BJ (cell line): Measurements from ENCODE around the gene NEURL4. TPM values are rescaled to one million over a fixed set of nuclear protein-coding genes. Genes with fewer than 3 reads are reported as not detected.
A peak's percentile ranks its signal among the peaks of the same experiment; 100 is the strongest.

Source experiments
- CTCF ChIA-PET: fragments of 350-600 bp; formaldehyde crosslinking; extraction: SDS; loops from one replicate; lab custom pipeline; 2021; ENCODE audit warnings: antibody characterized with exemption, inconsistent platforms; lab: Yijun Ruan, JAX
- POLR2A ChIA-PET: fragments of 300-600 bp; sonication (Branson Sonifier 250); formaldehyde crosslinking; extraction: SDS; loops from one replicate; lab custom pipeline; 2021; ENCODE audit warnings: antibody characterized with exemption; lab: Charles Lee
- DNase-seq: peaks from one replicate; pipeline ENCODE4 v3.0.0-alpha.2; 2011; ENCODE audit warnings: low read depth
- H3K27me3 ChIP-seq: 2 replicates; pipeline ENCODE4 v1.6.0; 2011; ENCODE audit warnings: low read length; ENCODE audit not compliant: control insufficient read depth, insufficient read depth
- H3K36me3 ChIP-seq: 2 replicates; pipeline ENCODE4 v1.5.1; 2011; ENCODE audit warnings: low read length; ENCODE audit not compliant: control insufficient read depth, insufficient read depth
- H3K4me3 ChIP-seq: 2 replicates; pipeline ENCODE4 v1.5.1; 2011; ENCODE audit warnings: low read depth, mild to moderate bottlenecking, control low read depth, low read length
- polyA plus RNA-seq: library from polyadenylated mRNA; depleted of rRNA; stranded (reverse); fragments of >200 nt; gene quantifications from 2 replicates; pipeline ENCODE4 v1.2.3, GENCODE V29; 2011
- TF ChIP-seq, protein P1 (sequence below): IDR thresholded peaks from 2 replicates; pipeline ENCODE4 v1.5.1; 2011; ENCODE audit warnings: low read depth, mild to moderate bottlenecking, control low read depth, inconsistent platforms, low read length, moderate library complexity; ENCODE audit not compliant: insufficient read depth

The NEURL4 gene
- polyA plus RNA-seq, 1 experiment: 14.9 TPM

DNA sequence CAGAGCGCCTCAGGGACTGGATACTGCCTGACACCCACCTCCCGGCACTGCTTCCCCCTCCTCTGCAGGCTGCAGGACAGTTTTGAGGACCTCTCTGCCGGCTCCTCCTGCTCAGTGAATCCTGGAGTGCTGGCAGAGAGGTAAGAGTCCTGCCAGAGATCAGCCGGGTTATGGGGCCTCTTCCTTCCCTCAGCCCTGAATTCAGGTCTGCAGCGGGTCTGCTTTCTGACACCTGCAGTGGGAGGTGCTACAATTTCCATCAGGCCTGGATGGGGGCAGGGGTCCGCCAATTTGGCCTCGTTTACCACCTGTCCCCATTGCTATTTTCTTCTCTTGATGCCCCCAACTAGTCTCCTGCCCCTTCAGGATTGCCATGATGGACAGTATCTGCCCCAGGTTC is 3.0 kb upstream of the NEURL4 start:
- ChIA-PET CTCF (no interaction called here), POLR2A (no interaction called here)
- Histone ChIP-seq H3K36me3 (no peaks in the 10 kb centered on the region), H3K4me3 (no peak overlapping the region), H3K27me3 (no peaks in the 10 kb centered on the region; the same call in 1 of the 2 replicates)
- TF ChIP-seq, protein P1, sequence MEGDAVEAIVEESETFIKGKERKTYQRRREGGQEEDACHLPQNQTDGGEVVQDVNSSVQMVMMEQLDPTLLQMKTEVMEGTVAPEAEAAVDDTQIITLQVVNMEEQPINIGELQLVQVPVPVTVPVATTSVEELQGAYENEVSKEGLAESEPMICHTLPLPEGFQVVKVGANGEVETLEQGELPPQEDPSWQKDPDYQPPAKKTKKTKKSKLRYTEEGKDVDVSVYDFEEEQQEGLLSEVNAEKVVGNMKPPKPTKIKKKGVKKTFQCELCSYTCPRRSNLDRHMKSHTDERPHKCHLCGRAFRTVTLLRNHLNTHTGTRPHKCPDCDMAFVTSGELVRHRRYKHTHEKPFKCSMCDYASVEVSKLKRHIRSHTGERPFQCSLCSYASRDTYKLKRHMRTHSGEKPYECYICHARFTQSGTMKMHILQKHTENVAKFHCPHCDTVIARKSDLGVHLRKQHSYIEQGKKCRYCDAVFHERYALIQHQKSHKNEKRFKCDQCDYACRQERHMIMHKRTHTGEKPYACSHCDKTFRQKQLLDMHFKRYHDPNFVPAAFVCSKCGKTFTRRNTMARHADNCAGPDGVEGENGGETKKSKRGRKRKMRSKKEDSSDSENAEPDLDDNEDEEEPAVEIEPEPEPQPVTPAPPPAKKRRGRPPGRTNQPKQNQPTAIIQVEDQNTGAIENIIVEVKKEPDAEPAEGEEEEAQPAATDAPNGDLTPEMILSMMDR: no peak
- no peak for DNase-seq

DNA sequence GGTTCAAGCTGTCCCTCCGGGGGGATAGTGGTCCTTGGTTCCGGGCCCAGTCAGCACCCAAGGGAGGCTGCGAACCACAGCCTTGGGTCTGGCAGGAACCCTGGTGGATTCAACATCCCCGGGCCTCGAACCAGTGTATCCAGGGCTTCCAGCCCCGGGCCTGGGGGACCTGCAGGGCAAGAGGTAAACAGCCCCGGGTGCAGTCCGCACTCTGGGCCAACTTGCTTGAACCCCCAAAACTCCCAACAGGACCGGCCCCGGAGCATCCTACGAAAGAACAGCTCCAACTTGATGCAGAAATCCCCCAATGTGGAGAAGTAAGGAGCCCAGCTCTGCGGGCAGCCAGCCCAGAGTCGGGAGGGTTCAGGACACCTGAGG is 1.5 kb upstream of the NEURL4 start:
- peaks cover 4% of the 10 kb centered on the region; the same call in 1 of the 2 replicates for H3K36me3 ChIP-seq
- POLR2A ChIA-PET: no interaction called here
- peak overlapping the region; percentile 64 for H3K4me3 ChIP-seq
- CTCF ChIA-PET: interaction anchor here (0.5 kb wide), 1 partner anchor 21 kb away, joined by 3 read pairs; no protein-coding TSS in a partner anchor
- no peaks in the 10 kb centered on the region; the same call in 1 of the 2 replicates for H3K27me3 ChIP-seq
- TF ChIP-seq, protein P1: no peak
- DNase-seq: no peak

DNA sequence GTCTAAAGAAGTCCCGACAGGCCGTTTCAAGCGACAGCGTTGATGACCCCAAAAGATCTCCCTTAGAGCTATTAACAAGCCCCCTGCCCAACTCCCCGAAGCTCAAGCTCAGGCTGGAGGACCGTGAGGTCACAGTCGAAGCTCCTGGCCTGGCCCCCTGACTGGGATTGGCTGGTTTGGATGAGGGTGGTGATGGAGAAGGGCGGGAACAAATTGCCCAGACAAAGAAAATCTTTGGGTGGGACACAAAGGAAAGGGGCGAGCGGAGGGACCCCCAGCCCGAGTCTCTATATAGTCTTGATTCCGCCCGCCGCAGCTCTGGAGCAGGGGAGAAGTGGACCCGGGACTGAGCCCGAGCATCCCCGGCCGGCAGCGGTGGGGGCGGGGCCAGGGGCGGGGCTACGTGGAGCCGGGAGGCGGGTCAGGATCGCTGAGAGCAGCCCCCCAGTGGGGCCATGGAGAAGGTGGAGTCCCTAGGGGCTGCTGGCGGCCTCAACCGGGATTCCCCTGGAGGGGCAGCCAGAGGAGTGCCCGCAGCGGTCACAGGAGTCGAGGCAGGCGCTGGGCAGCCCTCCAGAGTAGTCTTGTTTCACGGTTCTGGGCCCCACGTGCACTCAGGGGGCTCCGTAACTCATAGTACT is 982 bp upstream of the NEURL4 start:
- H3K36me3 ChIP-seq: peaks cover 5% of the 10 kb centered on the region
- POLR2A ChIA-PET: interaction anchor here (0.6 to 1.2 kb wide), 3 partner anchors 16 to 231 kb away, joined by 3 read pairs; no protein-coding TSS in a partner anchor
- TF ChIP-seq, protein P1: no peak
- CTCF ChIA-PET: interaction anchor here (0.5 to 1.5 kb wide), 8 partner anchors 10 to 109 kb away, joined by 3 to 6 read pairs (median 4); no protein-coding TSS in a partner anchor
- H3K4me3 ChIP-seq: peak overlapping the region; percentile 64
- no peaks in the 10 kb centered on the region; the same call in 1 of the 2 replicates for H3K27me3 ChIP-seq
- DNase-seq: no peak

DNA sequence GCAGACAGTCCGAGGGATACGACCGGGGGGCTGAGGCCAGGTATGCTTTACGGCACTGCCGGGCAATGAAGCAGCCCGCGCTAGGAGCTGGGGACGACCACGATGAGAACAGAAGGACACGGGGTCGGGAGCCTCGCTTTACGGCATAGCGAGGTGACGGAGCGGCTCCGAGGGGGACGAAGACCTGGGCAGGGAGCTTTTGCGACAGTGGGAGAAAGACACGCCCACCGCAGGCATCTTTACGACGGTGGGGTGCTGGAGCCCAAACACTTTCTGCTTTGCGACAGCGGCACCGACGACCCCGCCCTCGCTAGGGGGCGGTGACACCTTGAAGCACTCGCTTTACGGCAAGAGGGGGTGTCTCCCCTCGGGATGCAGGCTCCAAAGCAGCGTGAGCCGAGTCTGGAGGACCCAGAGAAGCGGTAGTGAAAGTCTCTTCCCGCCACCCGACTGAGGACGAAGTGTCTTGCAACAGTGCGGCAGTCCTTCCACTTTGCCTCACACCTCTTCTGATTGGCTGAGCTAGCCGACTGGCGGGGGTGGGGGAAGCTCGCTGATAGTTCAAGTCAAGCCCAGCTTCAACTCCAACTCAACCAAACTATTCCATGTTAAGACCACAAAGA is 350 bp upstream of the NEURL4 start:
- Histone ChIP-seq H3K4me3 (peak overlapping the region; percentile 64), H3K36me3 (peaks cover 9% of the 10 kb centered on the region), H3K27me3 (no peaks in the 10 kb centered on the region; the same call in 1 of the 2 replicates)
- ChIA-PET CTCF (interaction anchor here (0.6 to 1.5 kb wide), 8 partner anchors 10 to 292 kb away, joined by 3 to 6 read pairs (median 4); no protein-coding TSS in a partner anchor), POLR2A (interaction anchor here (0.6 to 1.2 kb wide), 5 partner anchors 16 to 231 kb away, joined by 3 to 22 read pairs (median 3); partner anchors contain the start of gene TMEM256)
- TF ChIP-seq, protein P1: no peak
- DNase-seq: peak; percentile 95

DNA sequence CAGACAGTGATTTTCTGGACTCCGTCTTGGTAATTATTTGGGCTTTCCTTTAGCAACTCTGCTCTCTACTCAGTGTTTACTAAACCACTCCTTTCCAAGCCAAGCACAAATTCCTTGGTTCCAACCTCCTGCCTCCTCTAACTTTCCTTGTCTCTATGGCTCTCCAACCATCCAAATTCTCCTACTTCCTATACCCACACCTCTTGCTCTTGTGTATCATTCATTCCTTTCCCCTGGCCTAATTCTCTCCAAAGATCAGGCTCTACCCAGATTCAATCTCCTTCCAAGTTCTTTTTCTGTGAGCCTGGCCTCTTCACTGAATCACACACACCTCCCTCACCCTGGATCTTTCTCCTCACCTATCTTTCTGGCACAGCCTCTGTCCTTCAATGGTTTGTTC is 1.1 kb downstream of the NEURL4 start:
- POLR2A ChIA-PET: no interaction called here
- Histone ChIP-seq H3K27me3 (no peaks in the 10 kb centered on the region), H3K4me3 (no peak overlapping the region; the same call in 1 of the 2 replicates), H3K36me3 (peaks cover 23% of the 10 kb centered on the region)
- CTCF ChIA-PET: no interaction called here
- DNase-seq: no peak
- TF ChIP-seq, protein P1: no peak
